GM12873 (cell line): ENCODE data around the gene STRADA.
A peak's percentile ranks its signal among the peaks of the same experiment; 100 is the strongest.

Experiments used
- TF ChIP-seq, protein P1 (sequence below): IDR thresholded peaks from 2 replicates; pipeline ENCODE4 v1.5.1; 2012; ENCODE audit warnings: low read depth, mild to moderate bottlenecking, moderate library complexity, low read length, control low read depth; ENCODE audit not compliant: insufficient read depth; ENCODE audit errors: missing control alignments

Gene STRADA

DNA sequence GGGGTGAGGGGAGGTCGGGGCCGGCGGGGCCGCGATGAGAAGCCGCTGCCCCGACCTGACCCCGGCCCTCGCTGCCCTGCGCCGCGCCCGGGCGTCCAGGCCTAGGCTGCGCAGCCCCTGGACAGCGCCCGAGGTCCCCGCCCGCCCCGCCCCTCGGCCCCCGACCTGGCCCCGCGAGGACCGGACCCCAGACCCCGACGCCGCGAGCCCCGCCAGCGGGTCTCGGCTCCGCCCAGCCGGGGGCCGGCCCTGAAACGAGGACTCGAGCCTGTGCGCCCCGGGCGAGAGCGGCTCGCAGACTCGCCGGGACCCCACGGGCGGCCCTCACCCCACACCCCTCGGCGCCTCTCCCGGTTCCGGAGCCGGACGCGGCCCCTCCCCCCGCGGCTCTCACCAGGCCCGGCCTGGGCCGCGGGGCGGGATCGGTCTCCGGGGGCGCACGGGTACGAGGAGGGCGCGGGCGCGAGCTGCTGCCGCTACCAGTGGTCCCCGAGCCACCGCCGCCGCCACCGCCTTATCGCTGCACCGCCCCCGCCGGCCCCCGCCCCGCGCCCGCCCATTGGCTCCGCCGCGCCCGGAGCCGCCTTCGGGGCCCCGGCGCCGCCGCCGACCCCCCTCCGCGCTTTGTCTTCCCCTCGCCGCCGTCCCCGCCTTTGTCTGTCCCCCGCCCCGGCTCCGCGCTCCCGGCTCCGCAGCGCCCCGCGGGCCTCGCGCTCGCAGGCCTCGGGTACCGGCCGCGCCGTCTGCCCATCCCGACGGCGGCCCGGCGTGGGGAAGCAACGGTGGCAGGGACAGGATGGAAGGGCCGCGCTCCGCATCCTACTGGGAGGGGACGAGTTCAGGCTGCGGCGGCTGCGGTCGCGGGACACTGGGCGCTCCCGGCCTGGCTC, 41.7 kb downstream of the STRADA start, which contains the start of gene LIMD2:
TSS of gene LIMD2 (minus strand) at position 488 of the 890 bp plus-strand sequence. CDS start 827 bp downstream, outside the sequence.
- TF ChIP-seq, protein P1, sequence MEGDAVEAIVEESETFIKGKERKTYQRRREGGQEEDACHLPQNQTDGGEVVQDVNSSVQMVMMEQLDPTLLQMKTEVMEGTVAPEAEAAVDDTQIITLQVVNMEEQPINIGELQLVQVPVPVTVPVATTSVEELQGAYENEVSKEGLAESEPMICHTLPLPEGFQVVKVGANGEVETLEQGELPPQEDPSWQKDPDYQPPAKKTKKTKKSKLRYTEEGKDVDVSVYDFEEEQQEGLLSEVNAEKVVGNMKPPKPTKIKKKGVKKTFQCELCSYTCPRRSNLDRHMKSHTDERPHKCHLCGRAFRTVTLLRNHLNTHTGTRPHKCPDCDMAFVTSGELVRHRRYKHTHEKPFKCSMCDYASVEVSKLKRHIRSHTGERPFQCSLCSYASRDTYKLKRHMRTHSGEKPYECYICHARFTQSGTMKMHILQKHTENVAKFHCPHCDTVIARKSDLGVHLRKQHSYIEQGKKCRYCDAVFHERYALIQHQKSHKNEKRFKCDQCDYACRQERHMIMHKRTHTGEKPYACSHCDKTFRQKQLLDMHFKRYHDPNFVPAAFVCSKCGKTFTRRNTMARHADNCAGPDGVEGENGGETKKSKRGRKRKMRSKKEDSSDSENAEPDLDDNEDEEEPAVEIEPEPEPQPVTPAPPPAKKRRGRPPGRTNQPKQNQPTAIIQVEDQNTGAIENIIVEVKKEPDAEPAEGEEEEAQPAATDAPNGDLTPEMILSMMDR, result no peak

DNA sequence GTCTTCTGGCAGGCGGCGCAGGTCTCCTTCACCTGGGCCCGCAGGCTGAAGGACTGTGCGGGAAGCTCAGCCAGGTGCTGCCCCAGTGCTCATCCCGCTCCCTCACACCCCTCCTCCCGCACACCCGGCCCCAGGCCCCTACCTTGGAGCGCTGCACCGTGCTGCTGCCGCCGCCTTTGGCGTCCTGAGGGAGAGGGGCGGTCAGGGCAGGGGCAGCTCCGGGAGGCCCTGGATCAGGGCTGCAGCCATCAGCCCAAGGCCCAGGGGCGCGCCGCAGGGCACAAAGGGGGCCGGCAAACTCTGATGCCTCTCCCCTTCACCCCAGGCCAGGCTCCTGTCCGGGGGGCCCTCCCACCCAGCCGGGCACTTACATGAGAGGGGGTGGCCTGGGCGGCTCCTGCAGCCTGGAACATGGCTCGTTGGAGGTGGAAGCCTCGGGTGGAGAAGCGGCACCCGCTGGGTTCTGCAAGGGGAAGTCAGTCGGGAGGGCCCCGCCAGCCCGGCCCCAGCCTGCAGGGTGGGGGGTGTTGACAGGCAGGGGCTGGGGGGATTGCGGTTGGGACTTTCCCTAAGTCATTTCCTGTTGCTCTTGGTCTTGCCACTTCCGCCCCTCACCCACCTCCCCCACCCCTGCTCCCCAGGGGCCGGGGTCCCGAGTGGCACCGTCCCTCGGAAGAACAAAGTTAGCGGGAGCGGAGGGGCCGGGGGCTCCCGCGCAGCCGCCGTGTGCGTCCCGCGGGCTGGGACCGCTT, 42.5 kb downstream of the STRADA start:
- TF ChIP-seq, protein P1, result no peak

DNA sequence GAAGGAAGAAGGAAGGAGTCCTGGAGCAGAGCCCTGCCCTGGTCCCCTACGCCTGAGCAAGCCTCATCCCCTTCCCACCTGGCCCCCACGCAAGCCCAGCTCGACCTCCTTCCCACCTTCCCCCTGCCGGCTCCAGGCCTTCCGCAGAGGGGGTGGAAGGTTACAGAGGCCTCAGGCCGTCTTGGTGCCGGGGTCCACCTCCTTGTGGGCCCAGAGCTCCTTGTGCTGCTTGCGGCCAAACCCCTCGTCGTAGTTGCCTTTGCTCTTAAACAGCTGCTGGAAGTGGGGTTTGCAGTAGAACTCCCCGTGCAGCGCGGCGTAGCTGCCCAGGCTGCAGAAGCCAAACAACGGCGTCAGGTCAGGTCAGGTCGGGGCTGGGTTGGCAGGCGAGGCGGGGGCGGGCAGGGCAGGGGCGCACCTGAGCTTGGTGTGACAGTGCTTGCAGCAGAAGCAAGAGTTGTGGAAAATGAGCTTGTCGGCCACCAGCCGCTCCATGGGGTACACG, 43.2 kb downstream of the STRADA start:
- TF ChIP-seq, protein P1, result no peak

DNA sequence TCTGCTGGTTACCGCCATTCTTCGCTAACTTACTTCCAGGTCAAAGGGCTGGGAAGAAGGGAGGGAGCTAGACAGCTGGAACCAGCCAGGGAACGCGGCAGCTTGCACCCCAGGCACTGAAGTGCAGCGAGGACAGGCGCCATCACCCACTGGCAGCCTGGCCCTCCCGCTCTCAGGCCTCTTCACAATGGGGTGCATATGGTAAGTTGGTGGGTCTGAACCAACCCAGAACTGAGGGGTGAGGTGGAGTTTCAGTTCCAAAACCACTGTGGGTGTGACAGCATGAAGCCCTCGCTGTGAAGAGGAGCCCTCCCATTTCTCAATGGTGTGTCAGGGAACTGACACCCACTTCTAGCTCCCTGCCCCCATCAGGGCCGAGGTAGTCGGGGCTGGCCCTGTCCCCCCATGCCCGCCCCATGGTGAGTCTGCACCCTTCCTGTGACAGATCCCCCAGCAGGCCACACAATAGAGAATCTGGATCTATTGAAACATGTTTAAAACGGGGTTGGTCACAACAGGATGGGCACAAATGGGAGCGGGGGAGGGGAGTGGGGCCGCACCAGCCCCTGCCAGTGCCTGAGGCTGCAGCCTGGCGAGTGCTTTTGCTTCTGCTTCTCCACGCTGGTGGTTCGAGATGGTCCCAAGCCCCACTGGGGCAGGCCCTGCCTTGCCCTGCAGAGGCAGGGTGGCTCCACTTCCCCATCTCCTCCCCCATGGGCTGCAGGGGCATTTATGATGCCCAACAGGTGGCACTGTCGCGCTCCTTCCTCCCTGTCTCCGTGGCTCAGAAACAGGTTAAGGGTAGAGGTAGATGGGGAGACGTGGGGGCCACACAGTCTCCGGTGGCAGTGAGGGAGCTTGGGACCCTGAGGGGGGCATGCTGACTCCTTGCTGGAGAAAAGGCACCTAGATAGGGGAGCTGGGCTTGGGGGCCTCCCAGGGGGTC, 44.0 kb downstream of the STRADA start:
- TF ChIP-seq, protein P1, result peak; percentile 84

DNA sequence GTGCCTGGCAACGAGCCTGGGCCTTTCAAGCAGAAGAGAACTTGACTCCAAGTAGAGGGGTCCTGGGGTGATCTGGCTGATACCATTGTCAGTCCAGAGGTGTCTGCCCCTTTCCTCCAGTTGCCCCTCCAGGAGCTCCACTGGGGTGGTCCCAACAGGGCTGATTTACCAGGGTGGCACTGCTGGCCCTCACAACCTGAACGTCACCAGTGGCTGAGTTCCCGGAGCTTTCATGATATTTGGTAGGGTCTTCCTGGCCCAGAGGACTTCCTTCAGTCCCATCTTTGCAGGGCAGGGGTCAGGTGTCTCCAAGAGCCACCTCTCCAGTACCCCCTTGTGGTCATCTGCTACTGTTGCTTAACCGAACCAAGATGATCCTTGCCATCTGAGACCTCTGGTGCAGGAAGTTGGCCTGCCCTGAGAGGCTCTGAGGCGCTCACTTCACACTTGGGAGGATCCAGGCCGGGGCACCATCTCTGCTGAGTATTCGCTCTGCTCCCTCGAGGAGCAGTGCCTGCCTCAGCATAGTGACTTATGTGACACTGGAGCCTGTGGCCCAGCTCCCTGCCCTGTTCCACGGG, 45.1 kb downstream of the STRADA start:
- TF ChIP-seq, protein P1, result peak; percentile 61

DNA sequence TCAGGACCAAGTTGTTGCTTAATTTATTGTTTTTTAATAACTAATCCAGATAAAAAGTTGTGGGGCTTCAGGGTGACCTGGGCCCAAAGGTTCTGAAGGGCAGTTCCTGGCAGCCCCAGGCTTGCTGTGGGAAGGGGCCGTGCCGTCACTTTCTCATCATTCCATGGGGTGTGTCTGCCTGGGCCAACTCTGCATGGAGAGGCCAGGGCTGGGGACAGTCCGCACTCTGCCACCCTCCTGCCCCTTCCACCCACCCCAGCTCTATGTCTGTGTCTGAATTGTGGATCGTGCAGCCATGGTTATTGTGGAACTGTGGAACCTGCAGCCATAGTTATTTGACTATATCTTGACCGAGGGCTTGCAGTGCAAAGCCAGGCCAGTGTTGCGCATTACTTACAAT, 45.7 kb downstream of the STRADA start:
- TF ChIP-seq, protein P1, result no peak
